GM18907 (cell line): Measurements from ENCODE around the gene PRDM1.

Experiments used
- ATAC-seq: cut with Tn5 transposase; IDR thresholded peaks from one replicate; pipeline ENCODE4 v1.9.1; 2021; ENCODE audit warnings: mild to moderate bottlenecking, moderate library complexity; ENCODE audit not compliant: unreplicated experiment

The PRDM1 gene

GRCh38 chr6:106115286-106115685, 29.1 kb downstream of the PRDM1 start:
- ATAC-seq: no peak

- ATAC-seq: no peak
These were observed 30.1 kb downstream of the PRDM1 start for GRCh38 chr6:106116125-106116832.

GRCh38 chr6:106117579-106117978, 31.4 kb downstream of the PRDM1 start:
- peak; percentile 51 for ATAC-seq

- no peak for ATAC-seq
These were observed 32.8 kb downstream of the PRDM1 start for GRCh38 chr6:106118835-106119431.

GRCh38 chr6:106119546-106119945, 33.4 kb downstream of the PRDM1 start:
- no peak for ATAC-seq

- no peak for ATAC-seq
These were observed 33.9 kb downstream of the PRDM1 start for GRCh38 chr6:106120006-106120405.

GRCh38 chr6:106120406-106120805, 34.3 kb downstream of the PRDM1 start:
- ATAC-seq: no peak

GRCh38 chr6:106122306-106122918, 36.3 kb downstream of the PRDM1 start:
- ATAC-seq: no peak

GRCh38 chr6:106122938-106123656, 37.0 kb downstream of the PRDM1 start:
- ATAC-seq: no peak

GRCh38 chr6:106124015-106124414, 37.9 kb downstream of the PRDM1 start:
- no peak for ATAC-seq

GRCh38 chr6:106124437-106125430, 38.6 kb downstream of the PRDM1 start:
- no peak for ATAC-seq

GRCh38 chr6:106125925-106126435, 39.8 kb downstream of the PRDM1 start:
- peak; percentile 49 for ATAC-seq

GRCh38 chr6:106126482-106126881, 40.3 kb downstream of the PRDM1 start:
- ATAC-seq: no peak

GRCh38 chr6:106128981-106129781, 43.0 kb downstream of the PRDM1 start:
- no peak for ATAC-seq

- ATAC-seq: no peak
These were observed 46.1 kb downstream of the PRDM1 start for GRCh38 chr6:106132153-106132698.

GRCh38 chr6:106133040-106133439, 46.9 kb downstream of the PRDM1 start:
- ATAC-seq: no peak

GRCh38 chr6:106134087-106134770, 48.1 kb downstream of the PRDM1 start:
- ATAC-seq: no peak

- no peak for ATAC-seq
These were observed 48.9 kb downstream of the PRDM1 start for GRCh38 chr6:106134906-106135634.
